ENCODE data around the gene MMS19.
"Not testable (repeated sequence)": the region's sequence is repeated elsewhere in the genome, so short reads cannot be mapped to it uniquely, and the experiment has no call there.

MMS19 gene

GRCh38 chr10:97498076-97498840, at the start of gene MMS19:
MMS19 (minus strand) TSS chr10:97498422; CDS start chr10:97498384, 38 bp downstream.
- DNase-seq (ENCODE audit: low read depth), result peak; percentile 98

DNA sequence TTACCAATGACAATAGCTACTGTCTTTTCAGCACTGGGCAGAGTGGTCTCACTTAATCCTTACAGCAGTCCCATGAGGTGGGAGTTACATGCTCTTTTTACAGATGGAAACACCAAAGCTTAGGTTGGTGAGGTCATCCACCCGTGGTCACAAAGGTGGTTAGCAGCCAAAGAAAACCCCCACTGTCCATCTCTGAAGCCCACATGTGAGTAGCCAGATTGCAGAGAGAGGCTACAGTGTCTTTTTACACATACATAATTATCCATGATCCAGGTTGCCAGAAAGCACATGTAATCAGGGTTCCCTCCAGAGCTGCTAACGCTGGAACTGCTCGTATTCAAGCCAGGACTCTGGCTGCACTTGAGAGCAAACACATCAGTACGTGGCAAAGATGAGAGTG, 49.7 kb upstream of the MMS19 start:
- DNase-seq (ENCODE audit: low read depth), result no peak

DNA sequence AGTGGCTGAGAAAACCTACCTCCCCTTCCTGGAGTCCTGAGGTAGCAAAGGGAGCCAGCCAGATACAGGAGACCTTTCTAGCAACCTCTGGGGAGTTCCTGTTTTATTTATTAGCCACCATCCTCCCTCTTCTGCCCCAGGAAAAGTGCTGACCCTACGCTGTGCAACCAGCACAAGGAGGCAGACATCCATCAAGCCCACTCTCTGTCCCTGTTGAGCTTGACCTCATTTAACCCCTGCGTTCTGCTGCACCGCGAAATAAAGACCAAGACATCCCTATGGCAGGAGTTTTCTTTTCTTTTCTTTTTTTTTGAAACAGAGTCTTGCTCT, 49.0 kb upstream of the MMS19 start:
- DNase-seq (ENCODE audit: low read depth), result no peak

DNA sequence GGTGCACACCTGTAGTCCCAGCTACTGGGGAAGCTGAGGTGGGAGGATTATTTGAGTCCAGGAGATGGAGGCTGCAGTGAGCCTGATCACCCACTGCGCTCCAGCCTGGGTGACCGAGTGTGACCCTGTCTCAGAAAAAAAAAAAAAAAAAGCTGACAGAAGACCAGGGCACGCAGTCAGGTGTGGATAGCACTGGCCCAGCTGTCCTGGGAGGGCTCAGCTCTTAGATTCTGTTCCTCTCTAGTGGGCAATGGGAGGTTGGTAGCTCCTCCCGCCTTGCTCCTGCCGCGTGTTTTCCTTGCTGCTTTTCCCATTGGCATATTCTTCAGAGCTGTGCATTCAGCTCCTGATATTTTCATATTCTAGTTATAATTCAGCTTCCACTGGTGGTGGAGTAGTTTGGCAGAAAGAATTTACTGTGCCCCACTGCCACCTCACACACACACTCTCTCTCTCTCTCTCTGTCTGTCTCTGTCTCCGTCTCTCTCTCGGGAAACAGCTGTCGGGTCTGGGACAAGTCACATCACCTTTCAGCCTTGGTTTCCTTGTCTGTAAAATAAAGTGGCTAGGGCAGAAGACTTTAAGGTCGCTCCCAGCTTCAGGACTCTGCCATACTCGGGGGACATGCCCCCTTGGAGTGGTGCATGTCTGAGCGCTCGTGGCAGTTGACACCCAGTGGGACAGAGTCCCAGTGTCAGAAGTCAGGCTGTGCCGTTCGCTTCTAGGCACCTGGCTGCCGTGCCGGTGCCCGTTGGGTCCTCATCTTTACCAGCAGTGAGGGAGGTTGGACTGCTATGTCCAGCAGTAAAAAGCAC, 48.4 kb upstream of the MMS19 start:
- no peak for DNase-seq (ENCODE audit: low read depth)

- no peak for DNase-seq (ENCODE audit: low read depth)
Measured at GRCh38 chr10:97543025-97543546, 44.9 kb upstream of the MMS19 start.

DNA sequence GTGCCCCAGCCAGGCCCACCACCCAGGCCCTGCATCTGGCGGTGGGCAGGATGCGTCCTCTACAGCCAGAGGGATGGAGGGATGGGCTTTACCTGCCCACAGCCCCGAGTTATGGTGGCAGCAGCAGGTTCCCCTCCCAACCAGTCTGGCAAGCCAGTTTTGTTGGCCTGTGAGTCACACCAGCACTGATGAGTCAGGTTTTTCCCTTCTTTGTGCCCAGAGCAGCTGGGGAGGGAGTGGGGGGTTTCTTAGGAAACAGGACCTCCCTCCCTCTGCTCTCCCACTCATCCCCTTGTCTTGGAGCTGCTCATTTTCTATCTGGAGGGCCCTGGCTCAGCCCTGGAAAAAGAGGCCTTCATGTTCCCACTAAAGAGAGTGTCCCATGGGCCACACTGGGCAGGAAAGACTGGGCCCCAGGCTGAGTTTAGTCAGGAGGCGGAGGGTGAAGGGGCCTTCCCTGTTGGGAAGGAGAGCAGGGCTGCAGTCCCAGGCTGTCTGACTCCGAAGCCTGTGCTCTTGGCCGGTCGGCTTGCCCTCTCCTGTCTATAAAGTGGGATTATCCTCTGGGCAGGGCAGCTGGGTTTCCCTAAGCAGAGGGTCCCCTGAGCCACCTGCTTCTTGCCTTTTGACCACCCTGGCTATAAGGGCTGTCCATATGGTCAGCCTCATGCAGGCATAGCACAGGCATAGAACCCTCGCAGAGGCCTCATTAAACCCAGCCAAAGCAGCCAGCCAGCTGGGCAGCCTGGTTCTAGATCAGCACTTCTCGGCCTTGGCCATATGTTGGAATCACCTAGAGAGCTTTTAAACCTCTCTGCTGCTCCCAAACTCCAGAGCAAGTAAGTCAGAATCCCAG, 44.2 kb upstream of the MMS19 start:
- no peak for DNase-seq (ENCODE audit: low read depth)

GRCh38 chr10:97540669-97541500, 42.7 kb upstream of the MMS19 start:
- DNase-seq (ENCODE audit: low read depth), result no peak

GRCh38 chr10:97539523-97540200, 41.4 kb upstream of the MMS19 start:
- DNase-seq (ENCODE audit: low read depth), result no peak

DNA sequence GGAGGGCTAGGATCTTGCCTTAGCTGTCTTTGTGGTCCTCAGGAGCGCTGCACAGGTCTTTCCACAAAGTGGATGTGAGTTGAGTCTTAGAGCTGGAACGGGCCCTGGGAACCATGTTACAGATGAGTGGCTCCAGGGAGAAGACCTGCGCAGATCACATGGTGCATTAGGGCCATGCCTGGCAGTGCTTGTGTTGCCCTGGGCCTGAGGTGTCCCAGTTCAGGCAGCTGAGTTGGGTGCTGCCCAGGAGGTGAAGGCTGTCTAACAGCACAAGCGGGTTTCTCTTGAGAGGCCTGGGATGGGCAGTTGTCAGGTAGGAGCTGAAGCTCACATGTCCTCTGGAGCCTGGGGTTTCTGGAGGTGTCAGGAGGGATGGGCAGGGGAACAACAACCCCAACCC, 40.6 kb upstream of the MMS19 start:
- no peak for DNase-seq (ENCODE audit: low read depth)

- DNase-seq (ENCODE audit: low read depth), result no peak
Measured at GRCh38 chr10:97538411-97538810, 40.2 kb upstream of the MMS19 start.

DNA sequence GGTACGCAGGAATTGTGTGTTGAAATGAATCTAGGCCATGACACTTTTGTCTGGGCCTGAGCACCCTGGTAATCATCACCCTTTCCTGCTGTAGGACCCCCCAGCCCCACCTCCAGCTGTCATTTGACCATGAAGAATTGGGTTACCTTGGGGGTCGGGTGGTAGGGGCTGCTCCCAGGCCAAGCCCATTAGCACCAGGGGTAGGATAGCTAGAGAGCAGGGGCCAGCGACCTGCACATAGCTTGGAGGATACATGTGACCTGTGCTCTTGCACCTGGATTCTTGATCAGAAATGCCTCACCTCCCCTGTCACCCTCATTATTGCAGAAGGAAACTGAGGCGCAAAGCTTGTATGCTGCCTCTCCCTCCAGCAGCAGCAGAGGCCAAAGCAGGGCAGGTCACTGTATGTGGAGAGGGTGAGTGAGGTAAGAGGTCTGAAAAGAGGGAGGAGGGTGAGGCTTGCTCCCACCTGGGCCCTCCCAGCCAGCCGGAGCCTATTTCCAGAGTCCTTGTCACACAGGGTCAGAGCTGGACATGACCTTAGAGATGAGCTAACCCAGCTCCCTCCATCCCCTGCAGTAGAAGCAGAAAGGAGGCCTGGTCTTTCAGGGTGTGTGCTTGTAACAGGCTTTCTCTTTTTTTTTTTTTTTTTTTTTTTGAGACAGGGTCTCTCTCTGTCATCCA, 39.1 kb upstream of the MMS19 start:
- no peak for DNase-seq (ENCODE audit: low read depth)

- peak; percentile 4 for DNase-seq (ENCODE audit: low read depth)
Measured at GRCh38 chr10:97534746-97535367, 36.6 kb upstream of the MMS19 start.

DNA sequence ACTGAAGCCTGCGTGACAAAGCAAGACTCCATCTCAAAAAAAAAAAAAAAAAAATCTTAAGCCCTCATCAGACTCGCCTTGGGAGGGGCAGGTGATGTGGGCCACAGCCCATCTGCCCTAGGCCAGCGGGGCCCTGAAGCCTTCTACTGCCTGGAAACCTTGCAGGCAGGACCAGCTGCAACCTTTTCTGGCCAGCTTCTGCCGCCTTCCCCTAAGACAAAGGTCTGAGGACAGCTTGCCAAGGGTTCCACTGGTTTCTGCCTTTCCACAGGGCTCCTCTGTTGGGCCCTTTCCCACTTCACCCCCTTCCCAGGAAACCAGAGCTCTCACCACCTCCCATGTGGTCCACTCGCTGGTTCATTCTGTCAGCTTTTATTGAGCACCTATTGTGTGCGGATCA, 35.7 kb upstream of the MMS19 start:
- no peak for DNase-seq (ENCODE audit: low read depth)

GRCh38 chr10:97532935-97533671, 34.9 kb upstream of the MMS19 start:
- no peak for DNase-seq (ENCODE audit: low read depth)

DNA sequence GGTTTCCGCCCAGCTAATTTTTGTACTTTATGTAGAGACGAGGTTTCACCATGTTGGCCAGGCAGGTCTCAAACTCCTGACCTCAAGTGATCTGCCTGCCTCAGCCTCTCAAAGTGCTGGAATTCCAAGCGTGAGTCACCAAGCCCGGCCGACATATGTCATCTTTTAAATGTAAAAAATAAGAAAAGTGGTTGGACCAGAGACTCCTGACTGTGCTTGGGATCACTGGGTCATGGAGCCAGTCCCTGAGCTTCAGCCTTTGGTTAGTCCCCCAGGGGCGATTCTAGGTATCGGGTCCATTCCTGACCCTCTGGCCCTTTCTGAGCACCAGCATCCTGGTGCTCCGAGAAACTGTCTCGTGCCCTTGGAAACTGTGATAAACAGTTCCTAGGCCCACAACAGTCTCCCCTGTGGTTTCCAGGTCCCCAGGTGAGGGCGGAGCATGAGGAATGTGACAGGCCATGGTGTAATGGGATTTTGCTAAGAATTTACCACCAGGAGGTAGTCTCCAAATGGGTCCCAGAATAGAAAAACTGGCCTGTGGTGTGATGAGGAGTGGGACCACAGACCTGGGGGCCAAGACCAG, 33.3 kb upstream of the MMS19 start:
- DNase-seq (ENCODE audit: low read depth), result no peak

GRCh38 chr10:97529685-97530465, 31.7 kb upstream of the MMS19 start:
- no peak for DNase-seq (ENCODE audit: low read depth)

GRCh38 chr10:97528876-97529275, 30.7 kb upstream of the MMS19 start:
- not testable (repeated sequence) for DNase-seq (ENCODE audit: low read depth)

- DNase-seq (ENCODE audit: low read depth), result no peak
Measured at GRCh38 chr10:97525683-97526110, 27.5 kb upstream of the MMS19 start.

Measured in stimulated activated CD8-positive, alpha-beta memory T cell treated with anti-CD3 and anti-CD28 coated beads, Interleukin-12 subunit alpha, Interleukin-12 subunit beta, amount 100 ng/mL, for 1 hour (primary cell).